Fibroblast of lung (primary cell): ENCODE results near the gene SYT11. TPM values are rescaled to one million over a fixed set of nuclear protein-coding genes. Genes with fewer than 3 reads are reported as not detected.

Experiments
- DNase-seq, 2 donors: peaks; one replicate each; pipeline versions ENCODE4 v3.0.0 to v3.0.0-alpha.2; 2010; ENCODE audit warnings: low read depth in 2 of 2
- H2AFZ ChIP-seq: 2 replicates; pipeline ENCODE4 v1.5.1; 2012; ENCODE audit warnings: low read length, control low read depth, inconsistent platforms
- H3K27ac ChIP-seq: 2 replicates; pipeline ENCODE4 v1.5.1; 2011; ENCODE audit warnings: low read length, control low read depth; ENCODE audit not compliant: insufficient read depth
- H3K27me3 ChIP-seq: 2 replicates; pipeline ENCODE4 v1.5.1; 2011; ENCODE audit warnings: mild to moderate bottlenecking, low read length; ENCODE audit not compliant: control insufficient read depth, insufficient read depth
- H3K36me3 ChIP-seq: 2 replicates; pipeline ENCODE4 v1.5.1; 2011; ENCODE audit warnings: low read length; ENCODE audit not compliant: control insufficient read depth, insufficient read depth
- H3K4me1 ChIP-seq: 2 replicates; pipeline ENCODE4 v1.5.1; 2011; ENCODE audit warnings: low read length; ENCODE audit not compliant: control insufficient read depth, insufficient read depth; ENCODE audit errors: extremely low read depth
- H3K4me2 ChIP-seq: 2 replicates; pipeline ENCODE4 v1.5.1; 2011; ENCODE audit warnings: low read length, control low read depth; ENCODE audit not compliant: insufficient read depth; ENCODE audit errors: extremely low read depth
- H3K4me3 ChIP-seq, 4 experiments: fragments of 200-600 bp in 1 of 4; sonication (generic) in 1 of 4; replicated peaks in 1 of 4; 2 replicates each; pipeline ENCODE4 v1.5.1; 2011 to 2016; ENCODE audit warnings: low read length in 4 of 4, low read depth in 3 of 4, mild to moderate bottlenecking in 3 of 4, control low read depth in 2 of 4, inconsistent platforms in 1 of 4, mixed read lengths in 1 of 4; ENCODE audit not compliant: insufficient read depth in 1 of 4; ENCODE audit errors: control extremely low read depth in 1 of 4
- H3K79me2 ChIP-seq: 2 replicates; pipeline ENCODE4 v1.5.1; 2012; ENCODE audit warnings: mild to moderate bottlenecking, low read length, inconsistent platforms; ENCODE audit not compliant: control insufficient read depth, insufficient read depth
- H3K9ac ChIP-seq: 2 replicates; pipeline ENCODE4 v1.5.1; 2011; ENCODE audit warnings: mild to moderate bottlenecking, low read length, control low read depth; ENCODE audit not compliant: insufficient read depth
- H3K9me3 ChIP-seq: 2 replicates; pipeline ENCODE4 v1.5.1; 2012; ENCODE audit warnings: low read depth, low read length; ENCODE audit not compliant: control insufficient read depth, insufficient read depth
- H4K20me1 ChIP-seq: 2 replicates; pipeline ENCODE4 v1.5.1; 2011; ENCODE audit warnings: low read length; ENCODE audit not compliant: control insufficient read depth, insufficient read depth; ENCODE audit errors: extremely low read depth
- EZH2 ChIP-seq: IDR thresholded peaks from 2 replicates; pipeline ENCODE4 v1.5.1; 2012; ENCODE audit warnings: low read length, control low read depth, mild to moderate bottlenecking; ENCODE audit errors: missing control alignments
- polyA plus RNA-seq, 2 donors: library from polyadenylated mRNA; depleted of rRNA in 1 of 2; stranded (reverse) in 1 of 2; unstranded in 1 of 2; fragments of >200 nt; gene quantifications; 2 replicates each; pipeline ENCODE4 v1.2.1, GENCODE V29; 2011 to 2012; ENCODE audit warnings: missing spikeins in 1 of 2
- total RNA-seq: library from RNA; depleted of rRNA; stranded (reverse); fragments of >200 nt; gene quantifications from 2 replicates; pipeline ENCODE4 v1.2.1, GENCODE V29; 2014
- TF ChIP-seq, protein P1 (sequence below), 2 donors: IDR thresholded peaks in 1 of 2; conservative IDR thresholded peaks in 1 of 2; 1 replicate in 1 of 2; 2 replicates in 1 of 2; pipeline ENCODE4 v1.5.1; 2011 to 2012; ENCODE audit warnings: low read length in 2 of 2, control low read depth in 1 of 2, inconsistent platforms in 1 of 2, low read depth in 1 of 2, mild to moderate bottlenecking in 1 of 2

Gene SYT11
- total and polyA plus RNA-seq, 2 donors (not counting 1 experiment from before 2014, with no cell fraction given) = 36.8 to 71.3 TPM

DNA sequence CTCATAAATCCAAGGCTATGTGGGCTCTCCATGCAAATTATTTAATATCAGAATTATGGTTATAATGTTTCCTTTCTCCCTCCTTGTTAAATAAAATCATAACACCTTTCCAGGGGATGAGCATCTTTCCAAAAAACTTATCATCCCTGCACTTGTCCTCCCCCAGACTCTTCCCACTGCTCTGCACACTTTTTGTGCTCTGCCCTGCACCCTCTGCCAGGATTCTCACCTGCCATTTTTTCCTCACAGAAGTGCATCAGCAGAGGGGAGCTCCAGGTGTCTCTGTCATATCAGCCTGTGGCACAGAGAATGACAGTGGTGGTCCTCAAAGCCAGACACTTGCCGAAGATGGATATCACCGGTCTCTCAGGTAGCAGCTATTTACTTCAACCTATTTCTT, 20.9 kb downstream of the SYT11 start:
- H3K4me3 ChIP-seq = no peak overlapping the region
- no peaks in the 10 kb centered on the region for H4K20me1 ChIP-seq
- no peak overlapping the region for H3K9ac ChIP-seq
- no peak overlapping the region for H2AFZ ChIP-seq
- no peaks in the 10 kb centered on the region for H3K36me3 ChIP-seq
- H3K9me3 ChIP-seq = no peaks in the 10 kb centered on the region
- TF ChIP-seq, protein P1, sequence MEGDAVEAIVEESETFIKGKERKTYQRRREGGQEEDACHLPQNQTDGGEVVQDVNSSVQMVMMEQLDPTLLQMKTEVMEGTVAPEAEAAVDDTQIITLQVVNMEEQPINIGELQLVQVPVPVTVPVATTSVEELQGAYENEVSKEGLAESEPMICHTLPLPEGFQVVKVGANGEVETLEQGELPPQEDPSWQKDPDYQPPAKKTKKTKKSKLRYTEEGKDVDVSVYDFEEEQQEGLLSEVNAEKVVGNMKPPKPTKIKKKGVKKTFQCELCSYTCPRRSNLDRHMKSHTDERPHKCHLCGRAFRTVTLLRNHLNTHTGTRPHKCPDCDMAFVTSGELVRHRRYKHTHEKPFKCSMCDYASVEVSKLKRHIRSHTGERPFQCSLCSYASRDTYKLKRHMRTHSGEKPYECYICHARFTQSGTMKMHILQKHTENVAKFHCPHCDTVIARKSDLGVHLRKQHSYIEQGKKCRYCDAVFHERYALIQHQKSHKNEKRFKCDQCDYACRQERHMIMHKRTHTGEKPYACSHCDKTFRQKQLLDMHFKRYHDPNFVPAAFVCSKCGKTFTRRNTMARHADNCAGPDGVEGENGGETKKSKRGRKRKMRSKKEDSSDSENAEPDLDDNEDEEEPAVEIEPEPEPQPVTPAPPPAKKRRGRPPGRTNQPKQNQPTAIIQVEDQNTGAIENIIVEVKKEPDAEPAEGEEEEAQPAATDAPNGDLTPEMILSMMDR (conservative IDR thresholded peaks at IDR 0.05 in 1 of 2, IDR thresholded peaks at IDR 0.05 in 1 of 2; ENCODE audit: low read depth in 1 of 2, low read length in 2 of 2) = no peak
- TF ChIP-seq EZH2 = no peak
- no peaks in the 10 kb centered on the region for H3K27me3 ChIP-seq
- peaks cover 5% of the 10 kb centered on the region for H3K4me1 ChIP-seq
- H3K4me2 ChIP-seq = no peak overlapping the region
- no peaks in the 10 kb centered on the region for H3K79me2 ChIP-seq
- no peak for DNase-seq
- no peak overlapping the region for H3K27ac ChIP-seq

DNA sequence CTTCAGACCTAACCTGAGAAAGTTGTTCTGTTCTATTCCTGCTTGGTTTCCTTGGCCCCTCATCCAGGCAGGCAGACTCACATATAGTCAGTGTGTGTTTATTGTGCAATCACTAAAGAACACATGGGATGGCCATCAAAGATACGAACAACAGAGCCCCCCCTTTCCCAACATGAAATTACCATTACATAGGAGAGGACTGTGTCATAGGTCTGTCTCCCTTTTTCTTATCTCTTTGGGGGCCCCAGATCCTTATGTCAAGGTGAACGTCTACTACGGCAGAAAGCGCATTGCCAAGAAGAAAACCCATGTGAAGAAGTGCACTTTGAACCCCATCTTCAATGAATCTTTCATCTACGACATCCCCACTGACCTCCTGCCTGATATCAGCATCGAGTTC, 21.6 kb downstream of the SYT11 start:
- no peak overlapping the region for H3K4me2 ChIP-seq
- no peak for DNase-seq
- H4K20me1 ChIP-seq = no peaks in the 10 kb centered on the region
- no peaks in the 10 kb centered on the region for H3K27me3 ChIP-seq
- no peaks in the 10 kb centered on the region for H3K79me2 ChIP-seq
- H2AFZ ChIP-seq = no peak overlapping the region
- H3K9me3 ChIP-seq = no peaks in the 10 kb centered on the region
- no peak for TF ChIP-seq EZH2
- TF ChIP-seq, protein P1 (conservative IDR thresholded peaks at IDR 0.05 in 1 of 2, IDR thresholded peaks at IDR 0.05 in 1 of 2; ENCODE audit: low read depth in 1 of 2, low read length in 2 of 2) = no peak
- peaks cover 5% of the 10 kb centered on the region for H3K4me1 ChIP-seq
- no peak overlapping the region for H3K4me3 ChIP-seq
- H3K36me3 ChIP-seq = no peaks in the 10 kb centered on the region
- no peak overlapping the region for H3K27ac ChIP-seq
- no peak overlapping the region for H3K9ac ChIP-seq

DNA sequence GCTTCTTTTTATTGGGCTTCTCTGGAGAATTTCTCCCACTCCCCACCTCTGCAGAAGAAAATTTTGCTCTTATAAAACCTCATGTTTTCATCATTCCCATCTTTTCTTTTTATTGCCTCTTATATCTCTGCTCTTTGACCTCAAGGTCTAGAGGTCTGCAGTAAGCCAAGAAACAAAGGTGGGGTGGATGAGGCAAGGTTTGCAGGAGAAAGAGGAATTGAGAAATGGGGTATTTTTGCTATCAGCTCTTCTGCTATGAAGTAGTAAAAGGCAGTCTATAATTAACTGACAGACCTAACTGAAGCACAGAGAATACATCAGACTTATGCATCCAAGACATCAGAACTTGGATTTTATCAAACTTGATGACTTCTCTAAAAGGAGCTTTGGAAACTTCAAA, 22.9 kb downstream of the SYT11 start:
- no peak overlapping the region for H3K27ac ChIP-seq
- peaks cover 5% of the 10 kb centered on the region for H3K4me1 ChIP-seq
- H3K9me3 ChIP-seq = no peaks in the 10 kb centered on the region
- H3K79me2 ChIP-seq = no peaks in the 10 kb centered on the region
- no peak for TF ChIP-seq EZH2
- no peak overlapping the region for H3K4me3 ChIP-seq
- H3K27me3 ChIP-seq = no peaks in the 10 kb centered on the region
- no peak overlapping the region for H3K9ac ChIP-seq
- no peak for DNase-seq
- H2AFZ ChIP-seq = no peak overlapping the region
- H4K20me1 ChIP-seq = no peaks in the 10 kb centered on the region
- H3K36me3 ChIP-seq = no peaks in the 10 kb centered on the region
- no peak overlapping the region for H3K4me2 ChIP-seq
